GM18867 (cell line): ENCODE results near the gene ZKSCAN7.
"Not testable (repeated sequence)": the region's sequence is repeated elsewhere in the genome, so short reads cannot be mapped to it uniquely, and the experiment has no call there.

Experiments
- ATAC-seq: cut with Tn5 transposase; IDR thresholded peaks from one replicate; pipeline ENCODE4 v1.9.1; 2021; ENCODE audit warnings: mild to moderate bottlenecking, moderate library complexity; ENCODE audit not compliant: unreplicated experiment

ZKSCAN7 gene

GRCh38 chr3:44576613-44577012 is 21.6 kb downstream of the ZKSCAN7 start:
- no peak for ATAC-seq

- ATAC-seq, result not testable (repeated sequence)
Observed at GRCh38 chr3:44577354-44577952, 22.5 kb downstream of the ZKSCAN7 start.

GRCh38 chr3:44578316-44578715 is 23.3 kb downstream of the ZKSCAN7 start:
- not testable (repeated sequence) for ATAC-seq

GRCh38 chr3:44578924-44579515 is 24.0 kb downstream of the ZKSCAN7 start:
- not testable (repeated sequence) for ATAC-seq

- ATAC-seq, result not testable (repeated sequence)
Observed at GRCh38 chr3:44579749-44580148, 24.8 kb downstream of the ZKSCAN7 start.

- not testable (repeated sequence) for ATAC-seq
Observed at GRCh38 chr3:44580971-44581370, 26.0 kb downstream of the ZKSCAN7 start.

GRCh38 chr3:44584646-44585501 is 29.9 kb downstream of the ZKSCAN7 start, which contains the start of gene ZNF660:
Gene ZNF660 (plus strand): TSS chr3:44584964. CDS start chr3:44594194, 9,230 bp downstream.
- ATAC-seq, result no peak

- ATAC-seq, result no peak
Observed at GRCh38 chr3:44596621-44597020, 41.6 kb downstream of the ZKSCAN7 start.

GRCh38 chr3:44601749-44602148 is 46.8 kb downstream of the ZKSCAN7 start:
- ATAC-seq, result no peak

GRCh38 chr3:44612678-44613077 is 57.7 kb downstream of the ZKSCAN7 start:
- ATAC-seq, result no peak
